ENCODE measurements around the gene SULT4A1. TPM values are rescaled to one million over a fixed set of nuclear protein-coding genes. Genes with fewer than 3 reads are reported as not detected.

The SULT4A1 gene
- polyA plus RNA-seq, 3 donors = not detected

GRCh38 chr22:43901976-43902643 lies 39.8 kb upstream of the SULT4A1 start:
- no peak overlapping the region for H3K27ac ChIP-seq (ENCODE audit: low read depth in 1 of 2, low read length in 2 of 2)
- H3K9me3 ChIP-seq (replicated peaks in 1 of 2; ENCODE audit: control insufficient read depth in 1 of 2, insufficient read depth in 1 of 2, low read length in 2 of 2) = no peaks in the 10 kb centered on the region
- H3K4me3 ChIP-seq (replicated peaks in 1 of 3; ENCODE audit: low read depth in 2 of 3, low read length in 3 of 3) = no peak overlapping the region
- H3K4me3 Mint-ChIP-seq = no peak overlapping the region
- H3K9me3 Mint-ChIP-seq = no peaks in the 10 kb centered on the region
- no peak overlapping the region for H3K27ac Mint-ChIP-seq
- H2AFZ ChIP-seq (ENCODE audit: insufficient read depth, low read depth, low read length, poor library complexity, severe bottlenecking) = no peak overlapping the region
- H3K4me1 ChIP-seq (ENCODE audit: control insufficient read depth in 1 of 2, insufficient read depth in 2 of 2, low read length in 2 of 2) = no peaks in the 10 kb centered on the region
- H3K36me3 Mint-ChIP-seq = no peaks in the 10 kb centered on the region
- no peaks in the 10 kb centered on the region for H4K20me1 ChIP-seq (ENCODE audit: insufficient read depth, low read length)
- H3K9ac ChIP-seq (ENCODE audit: insufficient read depth, low read length, poor library complexity, severe bottlenecking) = no peak overlapping the region
- no peaks in the 10 kb centered on the region for H3K79me2 ChIP-seq (ENCODE audit: insufficient read depth, low read length)
- H3K4me2 ChIP-seq (replicated peaks; ENCODE audit: extremely low read depth, low read length, poor library complexity, severe bottlenecking) = no peak overlapping the region
- H3K36me3 ChIP-seq (replicated peaks in 1 of 2; ENCODE audit: control insufficient read depth in 1 of 2, insufficient read depth in 2 of 2, low read length in 2 of 2) = no peaks in the 10 kb centered on the region
- 87% methylated on average over 4 of the region's 5 CpGs for whole genome bisulfite sequencing (ENCODE audit: insufficient coverage)
- no peak for DNase-seq
- intact Hi-C loops (cut with micrococcal nuclease) = no loop called here
- no peaks in the 10 kb centered on the region for H3K4me1 Mint-ChIP-seq
- H3K27me3 Mint-ChIP-seq (ENCODE audit: low read depth in 3 of 3) = peaks cover 7 to 9% (median 7%) of the 10 kb centered on the region in 3 donors
- peaks cover 0 to 3% of the 10 kb centered on the region in 2 donors for H3K27me3 ChIP-seq (ENCODE audit: control insufficient read depth in 2 of 2, insufficient read depth in 2 of 2, low read length in 2 of 2)
- no peak for TF ChIP-seq CTCF (IDR thresholded peaks at IDR 0.05)

GRCh38 chr22:43900206-43900605 lies 37.9 kb upstream of the SULT4A1 start:
- WGBS (ENCODE audit: insufficient coverage) = 50% methylated on average over 5 of the region's 7 CpGs

More at GRCh38 chr22:43900206-43900605, 37.9 kb upstream of the SULT4A1 start:
- H3K4me1 ChIP-seq (ENCODE audit: control insufficient read depth in 1 of 2, insufficient read depth in 2 of 2, low read length in 2 of 2) = no peaks in the 10 kb centered on the region
- no peak for TF ChIP-seq CTCF (IDR thresholded peaks at IDR 0.05)
- H4K20me1 ChIP-seq (ENCODE audit: insufficient read depth, low read length) = no peaks in the 10 kb centered on the region
- no peaks in the 10 kb centered on the region for H3K9me3 Mint-ChIP-seq
- no peaks in the 10 kb centered on the region for H3K9me3 ChIP-seq (replicated peaks in 1 of 2; ENCODE audit: control insufficient read depth in 1 of 2, insufficient read depth in 1 of 2, low read length in 2 of 2)
- H3K27me3 ChIP-seq (ENCODE audit: control insufficient read depth in 2 of 2, insufficient read depth in 2 of 2, low read length in 2 of 2) = peaks cover 0 to 3% of the 10 kb centered on the region in 2 donors
- H3K27ac Mint-ChIP-seq = no peak overlapping the region
- peaks cover 9 to 11% (median 9%) of the 10 kb centered on the region in 3 donors for H3K27me3 Mint-ChIP-seq (ENCODE audit: low read depth in 3 of 3)
- no peaks in the 10 kb centered on the region for H3K4me1 Mint-ChIP-seq
- H3K4me3 ChIP-seq (replicated peaks in 1 of 3; ENCODE audit: low read depth in 2 of 3, low read length in 3 of 3) = no peak overlapping the region
- H3K4me2 ChIP-seq (replicated peaks; ENCODE audit: extremely low read depth, low read length, poor library complexity, severe bottlenecking) = no peak overlapping the region
- no peaks in the 10 kb centered on the region for H3K36me3 ChIP-seq (replicated peaks in 1 of 2; ENCODE audit: control insufficient read depth in 1 of 2, insufficient read depth in 2 of 2, low read length in 2 of 2)
- intact Hi-C loops (cut with micrococcal nuclease) = no loop called here
- no peak overlapping the region for H3K4me3 Mint-ChIP-seq
- H3K36me3 Mint-ChIP-seq = no peaks in the 10 kb centered on the region
- H3K79me2 ChIP-seq (ENCODE audit: insufficient read depth, low read length) = no peaks in the 10 kb centered on the region
- no peak for DNase-seq
- no peak overlapping the region for H3K9ac ChIP-seq (ENCODE audit: insufficient read depth, low read length, poor library complexity, severe bottlenecking)
- no peak overlapping the region for H3K27ac ChIP-seq (ENCODE audit: low read depth in 1 of 2, low read length in 2 of 2)
- no peak overlapping the region for H2AFZ ChIP-seq (ENCODE audit: insufficient read depth, low read depth, low read length, poor library complexity, severe bottlenecking)
